HG03378 (cell line): ENCODE results near the gene DNPEP.
A peak's percentile ranks its signal among the peaks of the same experiment; 100 is the strongest.
"Not testable (repeated sequence)": the region's sequence is repeated elsewhere in the genome, so short reads cannot be mapped to it uniquely, and the experiment has no call there.

ENCODE experiments used
- ATAC-seq: cut with Tn5 transposase; IDR thresholded peaks from one replicate; pipeline ENCODE4 v1.9.1; 2021; ENCODE audit warnings: mild to moderate bottlenecking, moderate library complexity; ENCODE audit not compliant: unreplicated experiment

Gene DNPEP

DNA sequence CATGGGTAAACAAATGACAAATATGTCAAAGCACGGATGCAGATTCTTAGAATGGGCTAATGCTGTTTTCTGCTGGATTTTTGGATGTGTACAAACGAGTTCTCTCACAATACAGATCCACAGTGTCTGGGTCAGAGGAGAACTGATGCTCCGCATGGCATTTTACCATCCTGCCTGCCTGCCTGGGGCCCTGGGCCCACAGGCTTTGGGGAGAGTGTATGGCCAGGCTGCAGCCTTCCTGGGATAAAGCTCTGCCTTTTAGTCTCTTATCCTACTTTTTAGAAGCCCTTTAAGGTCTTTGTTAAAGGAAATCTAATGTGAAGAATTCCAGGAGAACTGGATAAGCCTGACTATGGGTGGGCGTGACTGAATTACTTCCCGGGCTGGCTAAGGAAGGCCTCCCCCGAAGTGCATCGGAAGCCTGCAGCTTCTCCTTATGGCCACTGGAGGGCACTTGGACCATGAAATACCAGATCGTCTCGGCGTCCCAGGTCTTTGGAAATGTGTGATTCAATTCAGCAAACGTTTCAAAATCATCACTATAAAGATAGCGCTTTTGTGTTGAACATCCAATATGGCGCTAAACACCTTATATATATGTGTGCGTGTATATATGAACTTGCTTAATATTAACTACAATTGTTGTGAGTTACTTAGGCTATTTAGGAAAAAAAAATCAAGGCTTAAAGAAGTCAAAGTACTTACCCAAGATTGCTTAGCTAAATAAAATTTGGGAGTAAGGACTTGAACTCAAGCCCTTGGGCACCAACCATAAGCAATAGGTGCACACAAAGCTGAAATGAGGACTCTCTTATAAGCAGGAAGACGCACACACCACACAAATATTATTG is 15.2 kb upstream of the DNPEP start:
- no peak for ATAC-seq

DNA sequence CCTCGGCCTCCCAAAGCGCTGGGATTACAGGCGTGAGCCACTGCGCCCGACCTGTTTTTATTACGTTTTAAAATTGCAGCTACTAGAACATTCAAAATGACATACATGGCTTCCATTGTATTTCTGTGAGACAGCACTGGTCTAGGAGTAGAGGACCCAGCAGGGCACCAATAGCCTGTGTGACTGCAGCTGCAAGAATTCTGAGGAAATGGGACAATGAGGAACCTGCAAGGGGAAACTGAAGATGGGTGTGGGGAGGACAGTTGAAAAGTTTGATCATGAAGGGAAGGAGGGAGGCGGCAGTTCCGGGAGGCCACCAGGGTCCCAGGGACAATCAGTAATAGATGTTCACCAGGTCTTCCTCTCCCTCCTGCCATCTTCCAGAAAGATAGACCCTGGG is 13.9 kb upstream of the DNPEP start:
- ATAC-seq: no peak

DNA sequence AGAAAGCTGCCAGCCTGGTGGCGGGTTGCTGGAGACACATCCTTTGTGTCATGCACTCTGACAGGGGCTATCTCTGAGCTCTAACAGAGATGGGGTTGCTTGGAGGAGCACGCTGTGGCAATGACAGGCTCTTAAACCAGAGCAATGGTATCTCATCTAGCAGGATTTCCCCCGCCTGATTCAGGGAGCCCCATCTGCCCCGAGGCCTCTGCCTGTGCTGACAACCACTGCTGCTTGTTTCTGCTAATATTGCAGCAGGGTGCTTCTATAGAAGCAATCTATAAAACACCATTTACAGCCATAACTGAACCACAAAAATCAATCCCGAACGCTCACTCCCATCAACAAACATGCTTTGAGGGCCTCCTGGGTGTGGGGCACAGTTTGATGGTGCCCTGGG is 12.8 kb upstream of the DNPEP start:
- ATAC-seq: no peak

DNA sequence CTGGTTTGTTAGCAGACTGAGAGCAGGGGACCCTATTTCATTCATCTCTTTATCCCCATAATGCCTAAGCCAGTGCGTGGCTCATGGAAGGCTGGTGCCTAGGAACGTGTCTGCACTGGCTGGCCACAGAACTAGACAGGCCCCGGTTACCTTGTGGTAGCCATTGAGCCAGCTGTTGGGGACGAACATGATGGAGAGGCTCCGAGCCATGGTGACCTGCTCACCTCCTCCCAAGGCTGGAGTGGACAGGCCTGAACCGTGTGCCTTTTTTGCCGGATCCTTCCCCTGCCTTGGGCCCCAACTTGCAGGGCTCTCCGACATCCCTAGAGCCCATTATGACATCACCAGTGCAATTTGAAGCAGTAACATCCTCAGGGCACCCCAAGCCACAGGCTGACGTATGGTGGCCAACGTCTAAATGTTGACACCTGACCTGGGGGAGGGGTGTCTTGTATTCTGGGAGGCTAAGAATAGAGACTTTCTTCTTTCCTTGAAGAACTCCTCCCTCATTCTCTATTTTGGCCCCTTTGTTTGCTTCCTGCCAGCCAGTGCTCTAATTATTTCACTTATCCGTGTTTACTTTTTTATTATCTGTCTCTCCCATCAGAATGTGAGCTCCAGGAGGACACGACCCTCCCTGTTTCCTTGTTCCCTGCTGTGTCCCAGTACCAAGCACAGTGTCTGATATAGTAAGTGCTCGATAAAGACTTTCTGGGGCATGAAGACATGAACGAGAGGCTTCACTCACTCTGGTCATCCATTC is 12.2 kb upstream of the DNPEP start:
- ATAC-seq: no peak

GRCh38 chr2:219398721-219399363 is 11.1 kb upstream of the DNPEP start:
- ATAC-seq: no peak

GRCh38 chr2:219396863-219397457 is 9.2 kb upstream of the DNPEP start:
- no peak for ATAC-seq

GRCh38 chr2:219395609-219396008 is 7.9 kb upstream of the DNPEP start:
- ATAC-seq: no peak

DNA sequence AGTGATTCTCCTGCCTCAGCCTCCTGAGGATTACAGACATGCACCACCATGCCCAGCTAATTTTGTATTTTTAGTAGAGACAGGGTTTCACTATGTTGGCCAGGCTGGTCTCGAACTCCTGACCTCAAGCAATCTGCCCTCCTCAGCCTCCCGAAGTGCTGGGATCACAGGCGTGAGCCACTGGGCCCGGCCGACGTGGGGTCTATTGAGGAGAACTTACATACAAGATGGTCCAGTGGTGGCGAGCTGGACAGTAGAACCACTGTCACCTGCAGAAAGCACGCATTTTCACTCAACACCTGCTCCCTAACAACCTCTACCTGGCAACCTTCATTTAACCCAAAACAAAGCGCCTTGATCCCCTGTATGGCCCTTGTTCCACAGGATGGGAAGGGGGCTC is 7.3 kb upstream of the DNPEP start:
- ATAC-seq: not testable (repeated sequence)

DNA sequence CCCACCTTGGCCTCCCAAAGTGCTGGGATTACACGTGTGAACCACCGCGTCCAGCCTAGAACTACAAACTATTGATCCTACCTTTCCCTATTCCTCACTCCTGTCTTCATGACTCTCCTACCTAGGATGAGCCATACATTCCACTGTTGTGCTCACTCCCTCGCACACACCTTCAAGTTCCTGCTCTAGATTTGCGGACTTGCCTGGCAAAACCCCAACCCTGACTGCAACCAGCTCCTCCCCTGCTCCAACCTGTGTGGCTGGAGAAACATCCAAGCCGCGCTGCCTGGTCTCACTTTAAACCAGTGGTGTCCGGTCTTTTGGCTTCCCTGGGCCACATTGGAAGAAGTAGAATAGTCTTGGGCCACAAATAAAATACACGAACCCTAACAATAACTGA is 5.0 kb upstream of the DNPEP start:
- no peak for ATAC-seq

- no peak for ATAC-seq
Observed at GRCh38 chr2:219388907-219389156, 1.1 kb upstream of the DNPEP start.

GRCh38 chr2:219388121-219388906 is 602 bp upstream of the DNPEP start:
- peak; percentile 48 for ATAC-seq

GRCh38 chr2:219386532-219387280 is 1.0 kb downstream of the DNPEP start:
- no peak for ATAC-seq

DNA sequence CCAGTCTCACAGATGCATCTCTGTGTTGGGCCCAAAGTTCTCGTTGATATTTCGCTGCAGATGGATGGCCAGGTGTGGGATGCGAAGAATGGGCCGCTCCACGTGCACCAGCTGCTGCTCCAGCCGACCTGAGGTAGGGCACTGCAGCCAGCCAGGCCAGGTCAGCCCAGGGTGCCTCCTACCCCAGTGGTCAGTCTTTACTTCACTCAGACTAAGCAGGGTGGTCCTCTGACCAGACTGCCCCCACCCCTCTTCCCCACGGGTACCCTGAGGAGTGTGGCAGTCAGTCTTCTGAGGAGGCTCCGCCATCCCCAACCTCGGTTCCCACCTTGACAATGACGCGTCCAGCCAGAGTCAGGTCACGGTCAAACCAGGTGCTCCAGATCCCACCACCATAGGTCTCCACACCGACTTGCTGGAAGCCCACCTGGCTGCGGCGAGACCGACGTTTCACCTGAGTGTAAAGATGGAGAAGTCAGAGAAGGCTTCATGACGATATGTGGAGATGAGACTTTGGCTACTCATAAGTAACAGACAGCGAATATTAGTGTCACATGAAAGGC is 1.7 kb downstream of the DNPEP start:
- no peak for ATAC-seq

DNA sequence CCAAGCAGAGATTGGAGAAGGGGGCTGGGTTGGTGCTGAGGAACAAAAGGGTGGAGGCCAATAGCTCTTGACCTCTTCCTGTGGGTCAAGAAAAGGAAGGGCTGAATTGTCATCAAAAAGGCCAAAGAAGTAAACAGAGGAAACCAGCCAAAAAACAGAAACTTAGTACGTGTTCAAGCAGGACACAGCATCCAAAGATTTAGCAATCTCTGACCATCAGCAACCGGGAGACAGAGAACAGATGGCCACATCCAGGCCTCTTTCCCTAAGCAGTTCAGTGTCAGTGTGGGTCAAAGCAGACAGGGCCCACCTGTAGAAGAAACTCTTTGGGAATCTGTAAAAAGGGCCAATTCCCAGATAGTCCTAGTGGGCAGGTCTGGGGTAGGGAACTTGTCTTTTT is 2.9 kb downstream of the DNPEP start:
- no peak for ATAC-seq

DNA sequence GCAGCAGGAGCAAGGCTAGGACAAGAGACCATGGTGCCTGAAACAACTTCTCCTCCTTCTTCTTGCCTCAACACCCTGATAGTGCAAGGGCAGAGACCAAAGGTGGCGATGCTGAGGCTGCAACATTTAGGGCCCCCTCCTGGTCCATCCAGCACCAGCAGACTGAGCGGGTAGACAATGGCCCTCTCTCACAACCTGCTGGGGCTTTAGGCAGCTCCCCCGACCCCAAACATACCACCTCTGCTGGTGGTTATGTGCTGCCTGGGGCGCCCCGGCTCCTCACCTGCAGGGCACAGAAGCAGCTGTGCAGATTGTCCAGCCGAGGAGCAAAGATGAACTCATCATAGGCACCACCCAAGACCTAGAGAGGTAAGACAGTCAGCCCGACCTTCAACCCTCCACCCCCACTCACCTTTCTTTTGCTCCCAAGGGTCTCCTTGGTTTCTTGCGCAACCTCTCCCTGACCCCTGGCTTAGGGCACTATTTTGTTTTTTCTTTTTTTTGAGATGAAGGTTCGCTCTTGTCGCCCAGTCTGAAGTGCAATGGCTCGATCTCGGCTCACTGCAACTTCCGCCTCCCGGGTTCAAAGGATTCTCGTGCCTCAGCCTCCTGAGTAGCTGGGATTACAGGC is 3.5 kb downstream of the DNPEP start:
- no peak for ATAC-seq

DNA sequence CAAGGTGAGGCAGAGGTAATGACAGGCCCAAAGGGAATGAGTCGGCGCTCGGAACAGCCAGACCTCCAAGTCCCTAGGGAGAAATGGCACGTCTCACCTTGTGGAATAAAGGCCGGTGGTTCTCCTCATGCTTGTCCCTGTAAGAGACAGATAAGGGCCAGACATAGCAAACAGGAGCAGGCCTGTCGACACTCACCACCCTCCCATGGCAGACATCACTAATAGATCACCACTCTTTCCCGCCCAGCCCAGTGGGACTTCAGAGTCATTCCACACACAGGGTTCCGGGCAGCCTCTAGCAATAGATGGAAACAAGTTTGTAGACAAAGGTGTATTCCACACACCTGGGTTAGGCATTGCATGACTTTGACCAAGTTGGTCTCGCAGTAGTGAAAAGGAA is 6.3 kb downstream of the DNPEP start:
- ATAC-seq: no peak

GRCh38 chr2:219380926-219381325 is 6.8 kb downstream of the DNPEP start:
- ATAC-seq: no peak

GRCh38 chr2:219378163-219378851 is 9.4 kb downstream of the DNPEP start:
- ATAC-seq: no peak

GRCh38 chr2:219369447-219369861 is 18.3 kb downstream of the DNPEP start:
- ATAC-seq: no peak
